H9 (cell line): ENCODE data around the gene EDC3. TPM values are rescaled to one million over a fixed set of nuclear protein-coding genes. Genes with fewer than 3 reads are reported as not detected.

Experiments used
- DNase-seq: peaks from one replicate; pipeline ENCODE4 v3.0.0-alpha.2; 2017
- H2AFZ ChIP-seq: one replicate; pipeline ENCODE4 v1.6.1; 2013; ENCODE audit warnings: mild to moderate bottlenecking, low read length, control low read depth, moderate library complexity
- H2AK5ac ChIP-seq: 2 replicates; pipeline ENCODE4 v1.6.1; 2013; ENCODE audit warnings: low read length, control low read depth, mixed read lengths; ENCODE audit not compliant: insufficient read length
- H2BK120ac ChIP-seq: one replicate; pipeline ENCODE4 v1.6.1; 2013; ENCODE audit warnings: low read depth, mild to moderate bottlenecking, low read length, control low read depth, inconsistent platforms; ENCODE audit not compliant: poor library complexity, severe bottlenecking
- H2BK12ac ChIP-seq: 2 replicates; pipeline ENCODE4 v1.6.1; 2013; ENCODE audit warnings: low read length, control low read depth, mixed read lengths, low read depth; ENCODE audit not compliant: insufficient read length
- H2BK15ac ChIP-seq: 2 replicates; pipeline ENCODE4 v1.6.1; 2013; ENCODE audit warnings: low read depth, low read length, control low read depth
- H2BK20ac ChIP-seq: one replicate; pipeline ENCODE4 v1.6.1; 2013; ENCODE audit warnings: low read depth, mild to moderate bottlenecking, low read length, control low read depth, inconsistent platforms; ENCODE audit not compliant: poor library complexity, severe bottlenecking
- H2BK5ac ChIP-seq: 2 replicates; pipeline ENCODE4 v1.6.1; 2013; ENCODE audit warnings: low read length, control low read depth, mixed read lengths; ENCODE audit not compliant: insufficient read length
- H3K14ac ChIP-seq: 2 replicates; pipeline ENCODE4 v1.6.1; 2013; ENCODE audit warnings: low read length, control low read depth; ENCODE audit not compliant: insufficient read depth
- H3K18ac ChIP-seq: 2 replicates; pipeline ENCODE4 v1.6.1; 2013; ENCODE audit warnings: low read depth, mild to moderate bottlenecking, mixed read lengths, low read length, control low read depth; ENCODE audit not compliant: insufficient read length
- H3K23ac ChIP-seq: 2 replicates; pipeline ENCODE4 v1.6.1; 2013; ENCODE audit warnings: low read length, control low read depth, mixed read lengths, low read depth; ENCODE audit not compliant: insufficient read length
- H3K23me2 ChIP-seq: 2 replicates; pipeline ENCODE4 v1.6.1; 2013; ENCODE audit warnings: low read depth, mild to moderate bottlenecking, mixed read lengths, low read length, control low read depth; ENCODE audit not compliant: insufficient read length, poor library complexity, severe bottlenecking
- H3K27ac ChIP-seq: 2 replicates; pipeline ENCODE4 v1.5.1; 2013; ENCODE audit warnings: low read length, control low read depth, mixed read lengths, low read depth; ENCODE audit not compliant: insufficient read length
- H3K27me3 ChIP-seq: 2 replicates; pipeline ENCODE4 v1.6.1; 2013; ENCODE audit warnings: low read length, control low read depth, inconsistent platforms; ENCODE audit not compliant: insufficient read depth
- H3K4ac ChIP-seq: 2 replicates; pipeline ENCODE4 v1.6.1; 2013; ENCODE audit warnings: low read depth, mild to moderate bottlenecking, control low read depth, inconsistent platforms, low read length, moderate library complexity
- H3K4me1 ChIP-seq: 2 replicates; pipeline ENCODE4 v1.6.1; 2013; ENCODE audit warnings: low read length, control low read depth, inconsistent platforms; ENCODE audit not compliant: insufficient read depth
- H3K4me2 ChIP-seq: 2 replicates; pipeline ENCODE4 v1.6.1; 2013; ENCODE audit warnings: low read length, control low read depth, mixed read lengths; ENCODE audit not compliant: insufficient read length, insufficient read depth
- H3K56ac ChIP-seq: 2 replicates; pipeline ENCODE4 v1.6.1; 2013; ENCODE audit warnings: low read depth, mild to moderate bottlenecking, mixed read lengths, low read length, control low read depth; ENCODE audit not compliant: insufficient read length
- H3K79me1 ChIP-seq: 2 replicates; pipeline ENCODE4 v1.6.1; 2013; ENCODE audit warnings: low read depth, mild to moderate bottlenecking, moderate library complexity, low read length, control low read depth, inconsistent platforms; ENCODE audit not compliant: insufficient read depth, poor library complexity, severe bottlenecking
- H3K79me2 ChIP-seq: 2 replicates; pipeline ENCODE4 v1.6.1; 2013; ENCODE audit warnings: low read length, control low read depth, inconsistent platforms; ENCODE audit not compliant: insufficient read depth
- H3K9ac ChIP-seq: 2 replicates; pipeline ENCODE4 v1.6.1; 2013; ENCODE audit warnings: low read length, control low read depth, mixed read lengths; ENCODE audit not compliant: insufficient read length; ENCODE audit errors: extremely low read depth
- H3K9me3 ChIP-seq: one replicate; pipeline ENCODE4 v1.6.1; 2013; ENCODE audit warnings: low read depth, low read length, inconsistent platforms; ENCODE audit not compliant: control insufficient read depth
- H3T11ph ChIP-seq: one replicate; pipeline ENCODE4 v1.6.1; 2013; ENCODE audit warnings: mild to moderate bottlenecking, low read length, control low read depth, inconsistent platforms
- H4K20me1 ChIP-seq: one replicate; pipeline ENCODE4 v1.6.1; 2013; ENCODE audit not compliant: control insufficient read depth, insufficient read length, insufficient read depth
- H4K5ac ChIP-seq: 2 replicates; pipeline ENCODE4 v1.6.1; 2013; ENCODE audit warnings: low read depth, mild to moderate bottlenecking, mixed read lengths, low read length, control low read depth; ENCODE audit not compliant: insufficient read length
- H4K8ac ChIP-seq: replicated peaks from 2 replicates; pipeline ENCODE4 v1.6.1; 2013; ENCODE audit warnings: low read length, control low read depth, mixed read lengths, low read depth; ENCODE audit not compliant: insufficient read length
- H4K91ac ChIP-seq: 2 replicates; pipeline ENCODE4 v1.6.1; 2013; ENCODE audit warnings: low read depth, mild to moderate bottlenecking, moderate library complexity, mixed read lengths, low read length, control low read depth; ENCODE audit not compliant: insufficient read length
- H3K27ac Mint-ChIP-seq, 3 experiments: 2 replicates in 2 of 3; 3 replicates in 1 of 3; pipeline ENCODE4 v1.8.0; 2020 to 2021; ENCODE audit warnings: mixed read lengths in 3 of 3, mild to moderate bottlenecking in 1 of 3, moderate library complexity in 1 of 3
- H3K27me3 Mint-ChIP-seq: 2 replicates; pipeline ENCODE4 v1.8.0; 2021; ENCODE audit warnings: low read depth, mild to moderate bottlenecking, moderate library complexity, mixed read lengths
- H3K36me3 Mint-ChIP-seq, 3 experiments: 2 replicates in 2 of 3; 3 replicates in 1 of 3; pipeline ENCODE4 v1.8.0; 2020 to 2021; ENCODE audit warnings: low read depth in 3 of 3, mixed read lengths in 3 of 3; ENCODE audit not compliant: insufficient read depth in 1 of 3
- H3K4me1 Mint-ChIP-seq, 2 experiments: 2 replicates each; pipeline ENCODE4 v1.8.0; 2020; ENCODE audit warnings: mixed read lengths in 2 of 2
- H3K4me3 Mint-ChIP-seq, 2 experiments: 2 replicates in 1 of 2; 3 replicates in 1 of 2; pipeline ENCODE4 v1.8.0; 2020 to 2021; ENCODE audit warnings: mild to moderate bottlenecking in 2 of 2, mixed read lengths in 2 of 2, moderate library complexity in 1 of 2
- H3K9me3 Mint-ChIP-seq, 2 experiments: 2 replicates in 1 of 2; 3 replicates in 1 of 2; pipeline ENCODE4 v1.8.0; 2020; ENCODE audit warnings: mild to moderate bottlenecking in 2 of 2, mixed read lengths in 2 of 2, moderate library complexity in 1 of 2
- WGBS: extraction: QIAGEN DNeasy Blood & Tissue Kit; methylation state at CpG from one replicate; pipeline ENCODE4 v1.1.7; 2013; ENCODE audit warnings: missing lambda C conversion rate, low lambda C conversion rate, mixed read lengths; ENCODE audit not compliant: insufficient read length; ENCODE audit errors: extremely low coverage; 5-methylcytosine and 5-hydroxymethylcytosine counted together
- total RNA-seq: library from RNA; stranded (reverse); gene quantifications from 2 replicates; pipeline ENCODE4 v1.2.1, GENCODE V29; 2021
- TF ChIP-seq, protein P1 (sequence below): fragments of 200-600 bp; sonication (generic); conservative IDR thresholded peaks from 3 replicates; pipeline ENCODE4 v1.8.0; 2021; ENCODE audit warnings: antibody characterized with exemption, mild to moderate bottlenecking

EDC3 gene
- total RNA-seq, 1 experiment from 2014 or later = 60.5 TPM

DNA sequence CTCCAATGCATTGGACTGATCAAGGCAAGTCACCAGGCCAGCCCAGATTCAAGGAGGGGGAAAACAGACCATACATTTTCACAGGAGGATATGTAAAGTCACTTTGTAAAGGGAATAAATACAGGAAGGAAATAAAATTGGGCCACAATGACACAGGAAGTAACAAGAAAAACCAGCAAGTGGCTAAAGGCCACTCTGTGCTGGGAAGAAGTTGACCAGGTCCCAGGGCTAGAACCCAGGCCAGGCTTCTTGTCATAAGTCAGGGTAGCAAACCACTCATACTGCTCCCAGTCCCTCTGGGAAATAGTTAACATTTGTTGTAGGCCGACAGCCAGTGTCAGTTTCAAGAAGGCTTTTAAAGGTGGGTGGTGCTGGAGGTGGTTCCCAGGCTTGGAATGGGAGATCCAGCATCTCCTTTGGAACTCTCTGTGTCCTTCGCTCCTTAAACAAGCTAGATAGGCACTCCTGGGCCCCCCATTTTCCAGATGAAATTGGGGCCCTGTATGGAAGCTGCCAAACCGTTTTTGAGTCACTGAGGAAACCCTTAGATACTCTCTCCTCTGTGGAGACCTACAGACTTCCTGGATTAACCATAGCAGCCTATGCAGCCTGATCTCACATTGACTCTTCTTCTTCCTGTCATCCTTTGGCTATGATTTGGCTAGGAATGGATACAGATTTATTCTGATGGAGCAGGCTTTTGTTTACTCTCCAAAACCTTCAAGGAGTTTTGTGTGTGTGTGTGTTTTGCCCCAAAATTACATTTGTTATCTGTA lies 14.7 kb upstream of the EDC3 start:
- H3K27me3 ChIP-seq = no peaks in the 10 kb centered on the region
- peaks cover 38% of the 10 kb centered on the region for H3K27me3 Mint-ChIP-seq
- no peak overlapping the region for H2BK5ac ChIP-seq
- no peak overlapping the region for H4K5ac ChIP-seq
- H2BK12ac ChIP-seq = no peak overlapping the region
- H3K4me1 Mint-ChIP-seq = peaks cover 0 to 2% of the 10 kb centered on the region in 2 experiments; a peak in 1 of 4 replicates
- TF ChIP-seq, protein P1, sequence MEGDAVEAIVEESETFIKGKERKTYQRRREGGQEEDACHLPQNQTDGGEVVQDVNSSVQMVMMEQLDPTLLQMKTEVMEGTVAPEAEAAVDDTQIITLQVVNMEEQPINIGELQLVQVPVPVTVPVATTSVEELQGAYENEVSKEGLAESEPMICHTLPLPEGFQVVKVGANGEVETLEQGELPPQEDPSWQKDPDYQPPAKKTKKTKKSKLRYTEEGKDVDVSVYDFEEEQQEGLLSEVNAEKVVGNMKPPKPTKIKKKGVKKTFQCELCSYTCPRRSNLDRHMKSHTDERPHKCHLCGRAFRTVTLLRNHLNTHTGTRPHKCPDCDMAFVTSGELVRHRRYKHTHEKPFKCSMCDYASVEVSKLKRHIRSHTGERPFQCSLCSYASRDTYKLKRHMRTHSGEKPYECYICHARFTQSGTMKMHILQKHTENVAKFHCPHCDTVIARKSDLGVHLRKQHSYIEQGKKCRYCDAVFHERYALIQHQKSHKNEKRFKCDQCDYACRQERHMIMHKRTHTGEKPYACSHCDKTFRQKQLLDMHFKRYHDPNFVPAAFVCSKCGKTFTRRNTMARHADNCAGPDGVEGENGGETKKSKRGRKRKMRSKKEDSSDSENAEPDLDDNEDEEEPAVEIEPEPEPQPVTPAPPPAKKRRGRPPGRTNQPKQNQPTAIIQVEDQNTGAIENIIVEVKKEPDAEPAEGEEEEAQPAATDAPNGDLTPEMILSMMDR = no peak
- H2BK15ac ChIP-seq = no peak overlapping the region
- no peak overlapping the region for H4K91ac ChIP-seq
- H2AK5ac ChIP-seq = no peak overlapping the region
- DNase-seq = no peak
- no peak overlapping the region for H2AFZ ChIP-seq
- H4K20me1 ChIP-seq = no peaks in the 10 kb centered on the region
- no peak overlapping the region for H3K4me2 ChIP-seq
- peaks cover 0 to 2% of the 10 kb centered on the region in 2 experiments; a peak in 2 of 5 replicates for H3K9me3 Mint-ChIP-seq
- no peak overlapping the region for H3K27ac Mint-ChIP-seq
- no peak overlapping the region for H3K4ac ChIP-seq
- H2BK20ac ChIP-seq = no peak overlapping the region
- no peaks in the 10 kb centered on the region for H3K79me2 ChIP-seq
- H2BK120ac ChIP-seq = no peak overlapping the region
- H3K4me3 Mint-ChIP-seq = no peak overlapping the region
- H3K4me1 ChIP-seq = no peaks in the 10 kb centered on the region
- H3K9me3 ChIP-seq = no peaks in the 10 kb centered on the region
- no peak overlapping the region for H3K23ac ChIP-seq
- no peak overlapping the region for H3K27ac ChIP-seq
- H3K56ac ChIP-seq = no peak overlapping the region
- H3K18ac ChIP-seq = no peak overlapping the region
- no peak overlapping the region for H3T11ph ChIP-seq
- H3K79me1 ChIP-seq = no peaks in the 10 kb centered on the region
- no peak overlapping the region for H4K8ac ChIP-seq
- no CpG with 5 or more reads among the region's 3 CpGs for WGBS
- no peaks in the 10 kb centered on the region for H3K36me3 Mint-ChIP-seq
- H3K23me2 ChIP-seq = no peaks in the 10 kb centered on the region
- no peak overlapping the region for H3K14ac ChIP-seq
- H3K9ac ChIP-seq = no peak overlapping the region
